ENCODE data around the gene SULT1A2. TPM values are rescaled to one million over a fixed set of nuclear protein-coding genes. Genes with fewer than 3 reads are reported as not detected.

Gene SULT1A2
- total and polyA plus RNA-seq, 2 of the 4 experiments (the other 2 are of a cell fraction): 0.09 TPM; not detected in 1

- dilution Hi-C loops (cut with HindIII; ENCODE audit: low sequenced_read_pairs, unreplicated experiment): no loop called here
- no TSS peak for BruUV-seq (replicated peaks)
- Histone ChIP-seq H3K9ac (ENCODE audit: low read depth, low read length) (no peak overlapping the region), H3K4me3 (ENCODE audit: insufficient read depth, low read depth, low read length) (no peak overlapping the region), H4K91ac (ENCODE audit: insufficient read depth, low read depth, low read length) (no peak overlapping the region), H3K36me3 (ENCODE audit: control insufficient read depth, insufficient read depth, low read length) (no peaks in the 10 kb centered on the region), H3K27me3 (ENCODE audit: control insufficient read depth, insufficient read depth, low read length) (peaks cover 14% of the 10 kb centered on the region; the same call in 1 of the 2 replicates), H2BK20ac (ENCODE audit: low read depth, low read length) (no peak overlapping the region), H3K18ac (ENCODE audit: low read depth, low read length) (no peak overlapping the region), H3K23ac (ENCODE audit: low read depth, low read length) (no peak overlapping the region), H2BK15ac (ENCODE audit: low read depth, low read length) (no peak overlapping the region), H2AK9ac (replicated peaks; ENCODE audit: low read depth, low read length, poor library complexity) (no peak overlapping the region), H3K79me1 (ENCODE audit: low read depth in 1 of 2, low read length in 2 of 2) (no peaks in the 10 kb centered on the region), H4K20me1 (ENCODE audit: insufficient read depth, low read length) (no peaks in the 10 kb centered on the region), H3K14ac (replicated peaks; ENCODE audit: low read depth, low read length) (no peak overlapping the region), H2BK5ac (ENCODE audit: low read depth, low read length, poor library complexity, severe bottlenecking) (no peak overlapping the region), H3K4me1 (ENCODE audit: control insufficient read depth, insufficient read depth, low read length) (no peaks in the 10 kb centered on the region), H3K9me1 (ENCODE audit: insufficient read depth, low read length) (no peaks in the 10 kb centered on the region), H3K4me2 (ENCODE audit: low read depth, low read length) (no peak overlapping the region), H3K4ac (ENCODE audit: low read depth, low read length) (no peak overlapping the region), H2BK120ac (ENCODE audit: low read depth, low read length) (no peak overlapping the region), H2AK5ac (ENCODE audit: low read depth, low read length) (no peak overlapping the region), H3K56ac (ENCODE audit: extremely low read depth, insufficient read depth, low read length) (no peak overlapping the region), H2AFZ (replicated peaks; ENCODE audit: low read length, poor library complexity) (no peak overlapping the region), H4K8ac (ENCODE audit: low read depth in 2 of 2, low read length in 2 of 2) (no peak overlapping the region), H3K9me3 (ENCODE audit: control insufficient read depth, insufficient read depth, low read length) (no peaks in the 10 kb centered on the region), H4K5ac (ENCODE audit: low read depth, low read length) (no peak overlapping the region), H3K27ac (ENCODE audit: insufficient read depth, low read length) (no peak overlapping the region)
- ChIA-PET POLR2A (ENCODE audit: unreplicated experiment) (no interaction called here), CTCF (interaction anchor here (0.6 kb wide), 1 partner anchor 290 kb away, joined by 3 read pairs; no protein-coding TSS in a partner anchor)
- TF ChIP-seq CEBPB (IDR thresholded peaks at IDR 0.05; ENCODE audit: low read depth, low read length) (no peak), RCOR1 (IDR thresholded peaks at IDR 0.05; ENCODE audit: insufficient replicate concordance, low read length) (no peak), MAFK (IDR thresholded peaks at IDR 0.05; ENCODE audit: low read depth, low read length) (no peak), NFE2L2 (IDR thresholded peaks at IDR 0.05; ENCODE audit: low read depth, low read length) (no peak), BHLHE40 (IDR thresholded peaks at IDR 0.05; ENCODE audit: low read depth, low read length) (no peak), POLR2A (IDR thresholded peaks at IDR 0.05; ENCODE audit: low read depth, low read length) (no peak), SMC3 (IDR thresholded peaks at IDR 0.05; ENCODE audit: low read depth, low read length) (no peak), ELK1 (IDR thresholded peaks at IDR 0.05; ENCODE audit: borderline replicate concordance, low read depth, low read length) (no peak), MXI1 (IDR thresholded peaks at IDR 0.05; ENCODE audit: borderline replicate concordance, low read depth, low read length) (no peak), RFX5 (IDR thresholded peaks at IDR 0.05; ENCODE audit: low read depth, low read length) (no peak), MAZ (IDR thresholded peaks at IDR 0.05; ENCODE audit: borderline replicate concordance, low read depth, low read length) (no peak), CHD1 (IDR thresholded peaks at IDR 0.05; ENCODE audit: low read depth, low read length) (no peak), FOS (IDR thresholded peaks at IDR 0.05; ENCODE audit: low read depth, low read length) (no peak), RAD21 (IDR thresholded peaks at IDR 0.05; ENCODE audit: low read length) (no peak)
- TF ChIP-seq, protein P1, sequence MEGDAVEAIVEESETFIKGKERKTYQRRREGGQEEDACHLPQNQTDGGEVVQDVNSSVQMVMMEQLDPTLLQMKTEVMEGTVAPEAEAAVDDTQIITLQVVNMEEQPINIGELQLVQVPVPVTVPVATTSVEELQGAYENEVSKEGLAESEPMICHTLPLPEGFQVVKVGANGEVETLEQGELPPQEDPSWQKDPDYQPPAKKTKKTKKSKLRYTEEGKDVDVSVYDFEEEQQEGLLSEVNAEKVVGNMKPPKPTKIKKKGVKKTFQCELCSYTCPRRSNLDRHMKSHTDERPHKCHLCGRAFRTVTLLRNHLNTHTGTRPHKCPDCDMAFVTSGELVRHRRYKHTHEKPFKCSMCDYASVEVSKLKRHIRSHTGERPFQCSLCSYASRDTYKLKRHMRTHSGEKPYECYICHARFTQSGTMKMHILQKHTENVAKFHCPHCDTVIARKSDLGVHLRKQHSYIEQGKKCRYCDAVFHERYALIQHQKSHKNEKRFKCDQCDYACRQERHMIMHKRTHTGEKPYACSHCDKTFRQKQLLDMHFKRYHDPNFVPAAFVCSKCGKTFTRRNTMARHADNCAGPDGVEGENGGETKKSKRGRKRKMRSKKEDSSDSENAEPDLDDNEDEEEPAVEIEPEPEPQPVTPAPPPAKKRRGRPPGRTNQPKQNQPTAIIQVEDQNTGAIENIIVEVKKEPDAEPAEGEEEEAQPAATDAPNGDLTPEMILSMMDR (conservative IDR thresholded peaks at IDR 0.05; ENCODE audit: low read depth, low read length): no peak
- TF ChIP-seq, protein P2, sequence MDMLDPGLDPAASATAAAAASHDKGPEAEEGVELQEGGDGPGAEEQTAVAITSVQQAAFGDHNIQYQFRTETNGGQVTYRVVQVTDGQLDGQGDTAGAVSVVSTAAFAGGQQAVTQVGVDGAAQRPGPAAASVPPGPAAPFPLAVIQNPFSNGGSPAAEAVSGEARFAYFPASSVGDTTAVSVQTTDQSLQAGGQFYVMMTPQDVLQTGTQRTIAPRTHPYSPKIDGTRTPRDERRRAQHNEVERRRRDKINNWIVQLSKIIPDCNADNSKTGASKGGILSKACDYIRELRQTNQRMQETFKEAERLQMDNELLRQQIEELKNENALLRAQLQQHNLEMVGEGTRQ (IDR thresholded peaks at IDR 0.05; ENCODE audit: low read depth, low read length): no peak
- no peak for ATAC-seq (ENCODE audit: low read depth)
- WGBS, 2 experiments (ENCODE audit: extremely low coverage in 2 of 2, insufficient read length in 1 of 2): no CpG with 5 or more reads among the region's 4 CpGs
- intact Hi-C loops (cut with micrococcal nuclease): loop anchor here (5.0 kb wide), 2 partner anchors 81 to 341 kb away; partner anchors contain the start of gene NUPR1
- no peak for DNase-seq
- in situ Hi-C loops (cut with MboI; ENCODE audit: low sequenced_read_pairs): loop anchor here (10.0 kb wide), 1 partner anchor 343 kb away; no protein-coding TSS in a partner anchor
Measured at GRCh38 chr16:28617874-28618273, 21.0 kb upstream of the SULT1A2 start.

Measured in IMR-90 (cell line).